SK-N-SH (cell line): Measurements from ENCODE around the gene VDAC2. TPM values are rescaled to one million over a fixed set of nuclear protein-coding genes. Genes with fewer than 3 reads are reported as not detected.
"Not testable (repeated sequence)": the region's sequence is repeated elsewhere in the genome, so short reads cannot be mapped to it uniquely, and the experiment has no call there.

Source experiments
- CTCF ChIA-PET: fragments of 300-600, 350-600 bp; formaldehyde crosslinking; extraction: SDS; loops from one replicate; lab custom pipeline; 2021; lab: Yijun Ruan, JAX
- POLR2A ChIA-PET: fragments of 350-600 bp; sonication (Branson Sonifier 250); formaldehyde crosslinking; extraction: SDS; loops from one replicate; lab custom pipeline; 2020; ENCODE audit warnings: antibody characterized with exemption, inconsistent platforms; lab: Yijun Ruan, JAX
- DNase-seq: peaks from one replicate; pipeline ENCODE4 v3.0.0; 2012
- H2AFZ ChIP-seq: fragments of 200-600 bp; sonication (generic); 2 replicates; pipeline ENCODE4 v1.8.1; 2016; ENCODE audit warnings: antibody characterized with exemption, mild to moderate bottlenecking, low read depth
- H3F3A ChIP-seq: fragments of 200-600 bp; sonication (generic); replicated peaks from 2 replicates; pipeline ENCODE3; 2016; ENCODE audit warnings: antibody characterized with exemption, mild to moderate bottlenecking; ENCODE audit not compliant: insufficient read depth
- H3K27ac ChIP-seq, 2 experiments: fragments of 200-500 bp in 1 of 2; fragments of 200-600 bp in 1 of 2; sonication (Bioruptor generic) in 1 of 2; sonication (generic), shearing (Covaris generic) in 1 of 2; 2 replicates each; pipeline versions ENCODE4 v1.5.1 to v1.6.1; 2014 to 2016; ENCODE audit warnings: low read depth in 2 of 2, inconsistent platforms in 1 of 2, low read length in 1 of 2, mild to moderate bottlenecking in 1 of 2, mixed read lengths in 1 of 2
- H3K27me3 ChIP-seq: fragments of 200-600 bp; sonication (generic), shearing (Covaris generic); 2 replicates; pipeline ENCODE4 v1.6.1; 2016; ENCODE audit warnings: mixed run types; ENCODE audit not compliant: insufficient read depth
- H3K36me3 ChIP-seq, 2 experiments: fragments of 200-500 bp in 1 of 2; fragments of 200-600 bp in 1 of 2; sonication (Bioruptor generic) in 1 of 2; sonication (generic) in 1 of 2; replicated peaks in 1 of 2; 2 replicates each; pipeline versions ENCODE3 to v1.5.1; 2014 to 2016; ENCODE audit warnings: low read length in 1 of 2, mild to moderate bottlenecking in 1 of 2; ENCODE audit not compliant: insufficient read depth in 2 of 2, control insufficient read depth in 1 of 2
- H3K4me1 ChIP-seq, 2 experiments: fragments of 200-500 bp in 1 of 2; fragments of 200-600 bp in 1 of 2; sonication (Bioruptor generic) in 1 of 2; sonication (generic), shearing (Covaris generic) in 1 of 2; 2 replicates each; pipeline versions ENCODE4 v1.5.1 to v1.6.1; 2014 to 2016; ENCODE audit warnings: low read depth in 1 of 2, low read length in 1 of 2, mixed run types in 1 of 2; ENCODE audit not compliant: insufficient read depth in 2 of 2, control insufficient read depth in 1 of 2
- H3K4me2 ChIP-seq: fragments of 200-600 bp; sonication (generic), shearing (Covaris generic); 2 replicates; pipeline ENCODE4 v1.6.1; 2017; ENCODE audit warnings: mixed run types
- H3K4me3 ChIP-seq, 2 experiments: fragments of 200-500 bp in 1 of 2; fragments of 200-600 bp in 1 of 2; sonication (Bioruptor generic) in 1 of 2; sonication (generic), shearing (Covaris generic) in 1 of 2; 2 replicates each; pipeline versions ENCODE4 v1.5.1 to v1.8.1; 2014 to 2016; ENCODE audit warnings: low read depth in 2 of 2, inconsistent platforms in 1 of 2, low read length in 1 of 2, mild to moderate bottlenecking in 1 of 2, mixed read lengths in 1 of 2, moderate library complexity in 1 of 2
- H3K79me2 ChIP-seq: fragments of 200-600 bp; sonication (generic); 2 replicates; pipeline ENCODE4 v1.8.1; 2017; ENCODE audit warnings: mild to moderate bottlenecking; ENCODE audit not compliant: insufficient read depth
- H3K9ac ChIP-seq: fragments of 200-600 bp; sonication (generic); 2 replicates; pipeline ENCODE4 v1.6.1; 2017; ENCODE audit warnings: mixed run types
- H3K9me2 ChIP-seq: fragments of 200-600 bp; sonication (generic); 2 replicates; pipeline ENCODE4 v1.6.1; 2017; ENCODE audit warnings: mixed run types
- H3K9me3 ChIP-seq: fragments of 200-600 bp; sonication (generic); 2 replicates; pipeline ENCODE4 v1.6.1; 2017; ENCODE audit warnings: mixed run types, mild to moderate bottlenecking, moderate library complexity
- H4K20me1 ChIP-seq: fragments of 200-600 bp; sonication (generic); 2 replicates; pipeline ENCODE4 v1.6.1; 2017; ENCODE audit warnings: mild to moderate bottlenecking, mixed run types; ENCODE audit not compliant: insufficient read depth
- CTCF ChIP-seq: fragments of 200-600 bp; sonication (generic); IDR thresholded peaks from 2 replicates; pipeline ENCODE4 v1.6.1; 2017; ENCODE audit warnings: antibody characterized with exemption, mild to moderate bottlenecking, moderate library complexity
- FOSL2 ChIP-seq: IDR thresholded peaks from 2 replicates; pipeline ENCODE4 v1.4.0; 2012; ENCODE audit warnings: low read depth, mild to moderate bottlenecking, moderate library complexity, borderline replicate concordance
- GATA2 ChIP-seq: sonication (generic); formaldehyde crosslinking; IDR thresholded peaks from 2 replicates; pipeline ENCODE4 v1.5.0; 2020; ENCODE audit warnings: mild to moderate bottlenecking, missing genetic modification reagents
- IRF3 ChIP-seq: fragments of 150-350 bp; IDR thresholded peaks from 2 replicates; pipeline ENCODE4 v1.6.1; 2016; ENCODE audit warnings: mild to moderate bottlenecking, low read depth, low read length
- JUND ChIP-seq: IDR thresholded peaks from 2 replicates; pipeline ENCODE4 v1.4.0; 2012
- MAX ChIP-seq: IDR thresholded peaks from 2 replicates; pipeline ENCODE4 v1.4.0; 2012; ENCODE audit warnings: low read depth
- NFIC ChIP-seq: IDR thresholded peaks from 2 replicates; pipeline ENCODE4 v1.4.0; 2012; ENCODE audit warnings: borderline replicate concordance
- RCOR1 ChIP-seq: fragments of 150-350 bp; IDR thresholded peaks from 2 replicates; pipeline ENCODE4 v1.6.1; 2017; ENCODE audit warnings: antibody characterized with exemption, low read length
- RXRA ChIP-seq: IDR thresholded peaks from 2 replicates; pipeline ENCODE4 v1.4.0; 2012; ENCODE audit warnings: low read depth, mild to moderate bottlenecking, borderline replicate concordance
- SMC3 ChIP-seq: IDR thresholded peaks from 2 replicates; pipeline ENCODE4 v1.6.1; 2012; ENCODE audit warnings: low read depth, low read length, improper control_type of control experiment
- TCF12 ChIP-seq: IDR thresholded peaks from 2 replicates; pipeline ENCODE4 v1.4.0; 2012
- ZBTB33 ChIP-seq: IDR thresholded peaks from 2 replicates; pipeline ENCODE4 v1.4.0; 2012; ENCODE audit warnings: low read depth, borderline replicate concordance
- WGBS: methylation state at CpG from one replicate; pipeline ENCODE4 v1.1.6; 2017; ENCODE audit warnings: low lambda C conversion rate; 5-methylcytosine and 5-hydroxymethylcytosine counted together
- polyA plus RNA-seq, 3 experiments: library from polyadenylated mRNA; depleted of rRNA; stranded (reverse); fragments of >200 nt; gene quantifications; 2 replicates each; pipeline ENCODE4 v1.2.3, GENCODE V29; 2012

VDAC2 gene
- polyA plus RNA-seq, 1 of the 3 experiments (the other 2 are of a cell fraction), result 98.3 TPM

- H3K27ac ChIP-seq, result peak overlapping the region in 1 of 2 experiments; percentile 59; a peak in 2 of 4 replicates
- H3F3A ChIP-seq, result peaks cover 22% of the 10 kb centered on the region
- H3K9me3 ChIP-seq, result no peaks in the 10 kb centered on the region
- H3K9ac ChIP-seq, result no peak overlapping the region; the same call in 1 of the 2 replicates
- H2AFZ ChIP-seq, result no peak overlapping the region
- H3K4me1 ChIP-seq, result peaks cover 0 to 10% of the 10 kb centered on the region in 2 experiments; a peak in 1 of 4 replicates
- TF ChIP-seq TCF12, result peak; percentile 17; the same call in 1 of the 2 replicates
- no peak for TF ChIP-seq ZBTB33
- no peak; the same call in 1 of the 2 replicates for TF ChIP-seq RXRA
- no peak for TF ChIP-seq GATA2 (CRISPR knock-in tag)
- TF ChIP-seq JUND, result peak; percentile 54
- no peak for TF ChIP-seq IRF3
- TF ChIP-seq NFIC, result peak; percentile 45; the same call in 1 of the 2 replicates
- TF ChIP-seq CTCF, result no peak
- no peak for TF ChIP-seq RCOR1
- TF ChIP-seq FOSL2, result peak; percentile 63; the same call in 1 of the 2 replicates
- TF ChIP-seq SMC3, result no peak
- no peak for TF ChIP-seq MAX
- ChIA-PET CTCF (interaction anchor here (1.0 to 1.9 kb wide), 2 partner anchors 44 kb away, joined by 3 to 8 read pairs; partner anchors contain the start of gene COMTD1), POLR2A (no interaction called here)
- H4K20me1 ChIP-seq, result no peaks in the 10 kb centered on the region
- peak overlapping the region; percentile 51; the same call in 1 of the 2 replicates for H3K4me2 ChIP-seq
- 0 out of 2 replicates have a peak, but pooled peaks cover 7% of the 10 kb centered on the region for H3K79me2 ChIP-seq
- no peaks in the 10 kb centered on the region for H3K9me2 ChIP-seq
- H3K36me3 ChIP-seq, result no peaks in the 10 kb centered on the region
- DNase-seq, result no peak
- H3K27me3 ChIP-seq, result no peaks in the 10 kb centered on the region
- no peak overlapping the region for H3K4me3 ChIP-seq
- 38% methylated on average over 10 of the region's 10 CpGs for WGBS
These were observed 18.6 kb upstream of the VDAC2 start for GRCh38 chr10:75191821-75192568.

- H3K4me1 ChIP-seq, DNase-seq, H3K79me2 ChIP-seq, H3K36me3 ChIP-seq, H3K9me3 ChIP-seq, H4K20me1 ChIP-seq, POLR2A ChIA-PET, H3K9ac ChIP-seq, H3K4me3 ChIP-seq, H3K4me2 ChIP-seq, H2AFZ ChIP-seq, H3K27me3 ChIP-seq, H3K9me2 ChIP-seq: not testable (repeated sequence)
- 98% methylated on average over 4 of the region's 4 CpGs for WGBS
- Histone ChIP-seq H3K27ac (peak overlapping the region in 1 of 2 experiments; percentile 76; a peak in 2 of 4 replicates), H3F3A (peaks cover 22% of the 10 kb centered on the region)
- CTCF ChIA-PET, result interaction anchor here (3.4 kb wide), 1 partner anchor 7 kb away, joined by 13 read pairs; no protein-coding TSS in a partner anchor
These were observed 16.0 kb upstream of the VDAC2 start for GRCh38 chr10:75194625-75195024.
